ENCODE data around the gene SLC25A21. TPM values are rescaled to one million over a fixed set of nuclear protein-coding genes. Genes with fewer than 3 reads are reported as not detected.

The SLC25A21 gene
- total and polyA plus RNA-seq, 7 experiments from 2014 or later: not detected

- H3K27me3 Mint-ChIP-seq: peaks cover 80 to 99% (median 90%) of the 10 kb centered on the region in 5 donors
- Histone ChIP-seq H3K36me3 (ENCODE audit: control insufficient read depth in 2 of 3, insufficient read depth in 3 of 3, low read length in 3 of 3) (no peaks in the 10 kb centered on the region), H3K9me3 (ENCODE audit: control insufficient read depth in 2 of 3, low read length in 3 of 3) (peaks cover 0 to 5% (median 0%) of the 10 kb centered on the region in 3 experiments), H3K27me3 (ENCODE audit: control insufficient read depth in 2 of 2, insufficient read depth in 2 of 2, low read length in 2 of 2) (peaks cover 7 to 18% of the 10 kb centered on the region in 2 donors), H3K4me1 (ENCODE audit: control insufficient read depth in 2 of 2, insufficient read depth in 2 of 2, low read length in 2 of 2) (peaks cover 0 to 19% of the 10 kb centered on the region in 2 donors), H3K4me3 (ENCODE audit: low read length) (no peak overlapping the region), H3K27ac (ENCODE audit: low read depth, low read length) (no peak overlapping the region)
- peaks cover 0 to 19% (median 9%) of the 10 kb centered on the region in 11 donors for H3K9me3 Mint-ChIP-seq
- peaks cover 14 to 63% (median 49%) of the 10 kb centered on the region in 7 donors for H3K4me1 Mint-ChIP-seq
- H3K36me3 Mint-ChIP-seq: peaks cover 0 to 7% (median 7%) of the 10 kb centered on the region in 5 donors
- peak overlapping the region in 7 of 10 donors; percentile 6 to 71 (median 34) for H3K4me3 Mint-ChIP-seq
- H3K27ac Mint-ChIP-seq: no peak overlapping the region
- ATAC-seq (no peak), DNase-seq (no peak)
- intact Hi-C loops (cut with micrococcal nuclease): loop anchor here in 1 of 2 donors (5.0 kb wide), 1 partner anchor 141 kb away; no protein-coding TSS in a partner anchor
- CTCF ChIA-PET: no interaction called here
- POLR2A ChIA-PET: no interaction called here
Observed at GRCh38 chr14:36658123-36659009, 514.0 kb downstream of the SLC25A21 start.

GRCh38 chr14:36657399-36658122 lies 514.8 kb downstream of the SLC25A21 start:
- POLR2A ChIA-PET: no interaction called here
- H3K4me1 ChIP-seq (ENCODE audit: control insufficient read depth in 2 of 2, insufficient read depth in 2 of 2, low read length in 2 of 2): peaks cover 0 to 11% of the 10 kb centered on the region in 2 donors
- H3K27ac ChIP-seq (ENCODE audit: low read depth, low read length): no peak overlapping the region
- DNase-seq: no peak
- no peak for ATAC-seq
- H3K27me3 ChIP-seq (ENCODE audit: control insufficient read depth in 2 of 2, insufficient read depth in 2 of 2, low read length in 2 of 2): peaks cover 7 to 22% of the 10 kb centered on the region in 2 donors
- Mint-ChIP-seq H3K9me3 (peaks cover 0 to 19% (median 9%) of the 10 kb centered on the region in 11 donors), H3K4me1 (peaks cover 14 to 55% (median 47%) of the 10 kb centered on the region in 7 donors), H3K27me3 (peaks cover 82 to 99% (median 91%) of the 10 kb centered on the region in 5 donors), H3K36me3 (peaks cover 0 to 7% (median 6%) of the 10 kb centered on the region in 5 donors), H3K4me3 (peak overlapping the region in 6 of 10 donors; percentile 23 to 71 (median 44)), H3K27ac (peak overlapping the region in 1 of 9 donors; percentile 18)
- no peaks in the 10 kb centered on the region for H3K36me3 ChIP-seq (ENCODE audit: control insufficient read depth in 2 of 3, insufficient read depth in 3 of 3, low read length in 3 of 3)
- intact Hi-C loops (cut with micrococcal nuclease): loop anchor here in 1 of 2 donors (5.0 kb wide), 1 partner anchor 140 kb away; no protein-coding TSS in a partner anchor
- no peak overlapping the region for H3K4me3 ChIP-seq (ENCODE audit: low read length)
- CTCF ChIA-PET: no interaction called here
- peaks cover 0 to 5% (median 0%) of the 10 kb centered on the region in 3 experiments for H3K9me3 ChIP-seq (ENCODE audit: control insufficient read depth in 2 of 3, low read length in 3 of 3)

GRCh38 chr14:36656687-36657398 lies 515.6 kb downstream of the SLC25A21 start:
- no peak overlapping the region for H3K4me3 ChIP-seq (ENCODE audit: low read length)
- Mint-ChIP-seq H3K27ac (peak overlapping the region in 1 of 9 donors; percentile 55), H3K36me3 (peaks cover 0 to 7% (median 6%) of the 10 kb centered on the region in 5 donors), H3K4me3 (peak overlapping the region in 9 of 10 donors; percentile 40 to 71 (median 49)), H3K4me1 (peaks cover 14 to 49% (median 41%) of the 10 kb centered on the region in 7 donors), H3K27me3 (peaks cover 84 to 99% (median 89%) of the 10 kb centered on the region in 5 donors), H3K9me3 (peaks cover 0 to 19% (median 9%) of the 10 kb centered on the region in 11 donors)
- ATAC-seq (no peak), DNase-seq (no peak)
- peaks cover 7 to 19% of the 10 kb centered on the region in 2 donors for H3K27me3 ChIP-seq (ENCODE audit: control insufficient read depth in 2 of 2, insufficient read depth in 2 of 2, low read length in 2 of 2)
- POLR2A ChIA-PET: no interaction called here
- peaks cover 0 to 5% (median 0%) of the 10 kb centered on the region in 3 experiments for H3K9me3 ChIP-seq (ENCODE audit: control insufficient read depth in 2 of 3, low read length in 3 of 3)
- CTCF ChIA-PET: no interaction called here
- peaks cover 0 to 11% of the 10 kb centered on the region in 2 donors for H3K4me1 ChIP-seq (ENCODE audit: control insufficient read depth in 2 of 2, insufficient read depth in 2 of 2, low read length in 2 of 2)
- intact Hi-C loops (cut with micrococcal nuclease): loop anchor here in 1 of 2 donors (5.0 kb wide), 1 partner anchor 140 kb away; no protein-coding TSS in a partner anchor
- no peak overlapping the region for H3K27ac ChIP-seq (ENCODE audit: low read depth, low read length)
- no peaks in the 10 kb centered on the region for H3K36me3 ChIP-seq (ENCODE audit: control insufficient read depth in 2 of 3, insufficient read depth in 3 of 3, low read length in 3 of 3)

GRCh38 chr14:36655963-36656686 lies 516.3 kb downstream of the SLC25A21 start:
- POLR2A ChIA-PET: no interaction called here
- H3K4me3 ChIP-seq (ENCODE audit: low read length): no peak overlapping the region
- Mint-ChIP-seq H3K9me3 (peaks cover 0 to 19% (median 7%) of the 10 kb centered on the region in 11 donors), H3K36me3 (peaks cover 0 to 7% (median 4%) of the 10 kb centered on the region in 5 donors), H3K27me3 (peaks cover 85 to 99% (median 89%) of the 10 kb centered on the region in 5 donors), H3K4me1 (peaks cover 10 to 44% (median 37%) of the 10 kb centered on the region in 7 donors), H3K27ac (peak overlapping the region in 1 of 9 donors; percentile 55), H3K4me3 (peak overlapping the region in 9 of 10 donors; percentile 35 to 75 (median 54))
- peaks cover 0 to 5% (median 0%) of the 10 kb centered on the region in 3 experiments for H3K9me3 ChIP-seq (ENCODE audit: control insufficient read depth in 2 of 3, low read length in 3 of 3)
- peaks cover 0 to 6% of the 10 kb centered on the region in 2 donors for H3K4me1 ChIP-seq (ENCODE audit: control insufficient read depth in 2 of 2, insufficient read depth in 2 of 2, low read length in 2 of 2)
- intact Hi-C loops (cut with micrococcal nuclease): loop anchor here in 1 of 2 donors (5.0 kb wide), 1 partner anchor 139 kb away; no protein-coding TSS in a partner anchor
- no peaks in the 10 kb centered on the region for H3K36me3 ChIP-seq (ENCODE audit: control insufficient read depth in 2 of 3, insufficient read depth in 3 of 3, low read length in 3 of 3)
- no peak overlapping the region for H3K27ac ChIP-seq (ENCODE audit: low read depth, low read length)
- DNase-seq (no peak), ATAC-seq (no peak)
- H3K27me3 ChIP-seq (ENCODE audit: control insufficient read depth in 2 of 2, insufficient read depth in 2 of 2, low read length in 2 of 2): peaks cover 7 to 20% of the 10 kb centered on the region in 2 donors
- CTCF ChIA-PET: no interaction called here

GRCh38 chr14:36655571-36655962 lies 516.8 kb downstream of the SLC25A21 start:
- no peaks in the 10 kb centered on the region for H3K36me3 ChIP-seq (ENCODE audit: control insufficient read depth in 2 of 3, insufficient read depth in 3 of 3, low read length in 3 of 3)
- Mint-ChIP-seq H3K4me1 (peaks cover 10 to 41% (median 34%) of the 10 kb centered on the region in 7 donors), H3K4me3 (peak overlapping the region in 9 of 10 donors; percentile 39 to 75 (median 54)), H3K27me3 (peaks cover 84 to 96% (median 89%) of the 10 kb centered on the region in 5 donors), H3K27ac (peak overlapping the region in 1 of 9 donors; percentile 20), H3K9me3 (peaks cover 0 to 17% (median 5%) of the 10 kb centered on the region in 11 donors), H3K36me3 (peaks cover 0 to 6% (median 4%) of the 10 kb centered on the region in 5 donors)
- ATAC-seq (no peak), DNase-seq (no peak)
- POLR2A ChIA-PET: interaction anchor here (0.6 kb wide), 1 partner anchor 368 kb away, joined by 3 read pairs; no protein-coding TSS in a partner anchor
- CTCF ChIA-PET: no interaction called here
- H3K27me3 ChIP-seq (ENCODE audit: control insufficient read depth in 2 of 2, insufficient read depth in 2 of 2, low read length in 2 of 2): peaks cover 7 to 24% of the 10 kb centered on the region in 2 donors
- H3K9me3 ChIP-seq (ENCODE audit: control insufficient read depth in 2 of 3, low read length in 3 of 3): peaks cover 0 to 5% (median 0%) of the 10 kb centered on the region in 3 experiments
- intact Hi-C loops (cut with micrococcal nuclease): loop anchor here in 1 of 2 donors (5.0 kb wide), 1 partner anchor 138 kb away; no protein-coding TSS in a partner anchor
- no peak overlapping the region for H3K27ac ChIP-seq (ENCODE audit: low read depth, low read length)
- H3K4me1 ChIP-seq (ENCODE audit: control insufficient read depth in 2 of 2, insufficient read depth in 2 of 2, low read length in 2 of 2): peaks cover 0 to 6% of the 10 kb centered on the region in 2 donors
- H3K4me3 ChIP-seq (ENCODE audit: low read length): no peak overlapping the region

Measured in naive thymus-derived CD4-positive, alpha-beta T cell (primary cell).